ENCODE results near the gene WFDC1.

DNA sequence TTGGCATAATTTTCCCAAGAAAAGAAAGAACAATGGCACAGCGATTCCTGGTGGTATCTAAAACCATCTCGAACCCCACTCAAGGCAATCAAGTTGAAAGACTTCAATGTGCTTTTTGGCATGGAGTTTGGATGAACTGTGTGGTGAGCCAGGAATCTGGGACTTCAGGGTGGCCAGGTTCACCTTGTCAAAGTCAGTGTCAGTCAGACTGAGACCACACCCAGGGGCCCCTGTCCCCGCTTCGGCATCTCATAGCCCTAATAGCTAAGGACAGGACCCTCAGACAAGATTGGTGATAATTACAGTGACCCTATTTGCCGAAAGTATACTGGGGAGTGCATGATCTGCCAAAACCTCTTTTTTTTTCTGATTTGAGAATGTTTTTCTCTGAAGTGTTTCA is 25.8 kb downstream of the WFDC1 start:
- TF ChIP-seq, protein P1, sequence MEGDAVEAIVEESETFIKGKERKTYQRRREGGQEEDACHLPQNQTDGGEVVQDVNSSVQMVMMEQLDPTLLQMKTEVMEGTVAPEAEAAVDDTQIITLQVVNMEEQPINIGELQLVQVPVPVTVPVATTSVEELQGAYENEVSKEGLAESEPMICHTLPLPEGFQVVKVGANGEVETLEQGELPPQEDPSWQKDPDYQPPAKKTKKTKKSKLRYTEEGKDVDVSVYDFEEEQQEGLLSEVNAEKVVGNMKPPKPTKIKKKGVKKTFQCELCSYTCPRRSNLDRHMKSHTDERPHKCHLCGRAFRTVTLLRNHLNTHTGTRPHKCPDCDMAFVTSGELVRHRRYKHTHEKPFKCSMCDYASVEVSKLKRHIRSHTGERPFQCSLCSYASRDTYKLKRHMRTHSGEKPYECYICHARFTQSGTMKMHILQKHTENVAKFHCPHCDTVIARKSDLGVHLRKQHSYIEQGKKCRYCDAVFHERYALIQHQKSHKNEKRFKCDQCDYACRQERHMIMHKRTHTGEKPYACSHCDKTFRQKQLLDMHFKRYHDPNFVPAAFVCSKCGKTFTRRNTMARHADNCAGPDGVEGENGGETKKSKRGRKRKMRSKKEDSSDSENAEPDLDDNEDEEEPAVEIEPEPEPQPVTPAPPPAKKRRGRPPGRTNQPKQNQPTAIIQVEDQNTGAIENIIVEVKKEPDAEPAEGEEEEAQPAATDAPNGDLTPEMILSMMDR (conservative IDR thresholded peaks at IDR 0.05; ENCODE audit: low read length), result no peak
- no peak for TF ChIP-seq EZH2phosphoT487 (IDR thresholded peaks at IDR 0.05; ENCODE audit: borderline replicate concordance)
